SH-SY5Y (cell line): ENCODE data around the gene INKA2.

Experiments
- GATA2 ChIP-seq: IDR thresholded peaks from 2 replicates; pipeline ENCODE4 v1.6.1; 2011; ENCODE audit warnings: mild to moderate bottlenecking, low read depth, low read length
- GATA3 ChIP-seq: IDR thresholded peaks from 2 replicates; pipeline ENCODE4 v1.6.1; 2011; ENCODE audit warnings: low read depth, mild to moderate bottlenecking, low read length, moderate library complexity

- no peak for TF ChIP-seq GATA2
- TF ChIP-seq GATA3, result no peak
Observed at GRCh38 chr1:111719674-111720132, 19.5 kb downstream of the INKA2 start.
